VCaP (cell line): ENCODE results near the gene RAB36.
"Not testable (repeated sequence)": the region's sequence is repeated elsewhere in the genome, so short reads cannot be mapped to it uniquely, and the experiment has no call there.

ENCODE experiments used
- H3K27ac ChIP-seq: fragments of 450-650 bp; 2 replicates; pipeline ENCODE4 v1.5.1; 2017
- CTCF ChIP-seq: fragments of 450-650 bp; conservative IDR thresholded peaks from 2 replicates; pipeline ENCODE4 v1.5.1; 2017; ENCODE audit warnings: mild to moderate bottlenecking, moderate library complexity

The RAB36 gene

GRCh38 chr22:23128269-23129108, 16.8 kb upstream of the RAB36 start:
- no peak overlapping the region for H3K27ac ChIP-seq
- TF ChIP-seq CTCF = peak; percentile 80

- TF ChIP-seq CTCF = no peak
Observed at GRCh38 chr22:23129149-23129548, 16.1 kb upstream of the RAB36 start.

GRCh38 chr22:23130697-23131096, 14.6 kb upstream of the RAB36 start:
- TF ChIP-seq CTCF = no peak
- H3K27ac ChIP-seq = no peak overlapping the region

More at GRCh38 chr22:23129149-23129548, 16.1 kb upstream of the RAB36 start:
- H3K27ac ChIP-seq = no peak overlapping the region

DNA sequence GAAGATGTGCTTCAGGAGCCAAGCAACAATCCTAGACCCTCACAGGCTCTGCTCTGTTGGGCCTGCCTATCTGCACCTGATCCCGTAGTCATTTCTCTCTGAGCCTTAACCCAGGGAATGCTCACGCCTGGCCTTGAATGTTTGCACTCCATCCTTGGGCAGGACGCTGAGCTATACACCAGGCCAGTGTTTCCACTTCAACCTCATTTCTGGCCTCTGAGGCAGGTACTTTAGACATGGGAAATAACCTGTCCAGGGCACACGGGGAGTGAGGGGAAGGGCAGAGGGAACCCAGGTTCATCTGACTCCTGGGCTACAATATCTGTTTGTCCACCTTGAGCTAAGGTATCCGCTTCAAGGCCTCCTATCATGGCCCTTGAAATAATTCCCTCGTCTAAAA, 13.3 kb upstream of the RAB36 start:
- TF ChIP-seq CTCF = no peak
- H3K27ac ChIP-seq = no peak overlapping the region

DNA sequence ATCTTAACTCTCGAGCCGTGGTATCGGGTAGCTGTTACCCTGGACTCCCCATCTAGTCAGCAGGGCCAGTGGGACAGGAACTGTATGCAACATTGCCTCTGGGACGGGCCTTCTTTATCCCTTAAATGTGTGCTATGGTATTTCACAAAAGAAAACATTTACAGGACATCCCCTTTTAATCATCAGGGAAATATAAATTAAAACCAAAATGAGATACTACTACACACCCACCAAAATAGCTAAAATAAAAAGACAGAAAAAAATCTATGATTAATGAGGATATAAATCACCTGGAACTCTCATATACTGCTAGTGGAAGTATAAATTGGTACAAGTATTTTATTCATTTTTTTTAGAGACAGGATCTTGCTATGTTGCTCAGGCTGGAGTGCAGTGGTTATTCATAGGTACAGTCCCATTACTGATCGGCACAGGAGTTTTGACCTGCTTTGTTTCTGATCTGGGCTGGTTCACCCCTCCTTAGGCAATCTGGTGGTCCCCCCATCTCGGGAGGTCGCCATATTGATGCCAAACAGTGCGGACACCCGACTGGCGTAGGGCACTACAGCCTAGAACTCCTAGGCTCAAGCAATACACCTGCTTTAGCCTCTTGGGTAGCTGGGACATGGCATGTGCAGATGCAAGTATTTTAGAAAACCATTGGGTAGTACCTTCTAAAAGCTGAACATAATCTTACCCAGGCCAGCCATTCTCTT, 12.7 kb upstream of the RAB36 start:
- TF ChIP-seq CTCF = no peak
- no peak overlapping the region for H3K27ac ChIP-seq

DNA sequence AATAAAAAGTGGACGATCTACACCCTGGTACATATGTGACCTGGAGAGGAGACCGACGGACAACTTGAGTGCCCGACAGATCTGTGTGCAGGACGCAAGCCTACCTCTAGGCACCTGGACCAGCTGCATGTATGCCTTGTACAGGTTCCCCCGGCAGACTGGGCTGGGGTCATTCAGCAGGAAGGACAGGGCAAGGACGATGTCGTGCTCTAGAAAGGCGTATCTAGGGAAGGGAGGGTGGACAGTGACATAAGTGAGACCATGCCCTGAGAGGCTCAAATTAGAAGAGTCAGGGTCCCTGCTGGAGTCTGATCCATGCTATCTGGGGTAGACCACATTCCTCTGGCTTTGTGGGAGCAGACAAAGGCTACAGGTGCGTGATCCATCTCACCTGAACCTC, 11.4 kb upstream of the RAB36 start:
- no peak overlapping the region for H3K27ac ChIP-seq
- no peak for TF ChIP-seq CTCF

DNA sequence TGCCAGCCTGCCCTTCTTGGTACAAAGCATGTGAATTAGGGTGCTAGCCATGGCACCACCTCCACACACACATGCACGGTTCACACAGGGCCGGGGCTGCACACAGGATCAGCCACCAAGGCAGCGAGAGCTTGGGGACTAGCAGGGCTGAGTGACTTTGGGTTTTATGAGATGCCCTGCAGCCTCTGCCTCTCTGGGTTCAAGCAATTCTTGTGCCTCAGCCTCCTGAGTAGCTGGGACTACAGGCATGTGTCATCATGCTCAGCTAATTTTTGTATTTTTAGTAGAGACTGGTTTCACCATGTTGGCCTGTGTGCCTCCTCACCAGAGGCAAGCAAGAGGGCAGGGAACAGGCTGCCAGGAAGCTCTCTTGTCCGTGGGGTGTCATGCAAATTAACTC, 8.3 kb upstream of the RAB36 start:
- not testable (repeated sequence) for H3K27ac ChIP-seq

DNA sequence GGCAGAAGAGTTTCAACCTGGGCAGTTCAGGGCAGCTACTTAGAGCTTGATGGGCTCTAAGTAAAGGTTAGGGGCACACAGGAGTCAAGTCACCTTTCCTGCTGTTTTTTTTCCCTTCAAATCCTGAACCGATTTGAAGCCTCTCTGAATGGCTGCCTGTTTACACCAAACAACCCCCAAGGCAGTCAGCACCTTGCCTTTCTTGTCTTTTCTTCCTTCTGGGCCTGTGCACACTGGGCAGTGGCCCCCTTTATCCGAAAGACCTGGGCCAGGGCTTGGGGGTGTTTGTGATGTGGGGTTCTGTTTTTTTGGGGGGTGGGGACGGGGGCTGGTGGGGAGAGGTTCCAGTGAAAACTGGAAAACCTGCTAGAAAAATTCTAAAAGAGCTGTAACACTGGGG, 7.8 kb upstream of the RAB36 start:
- H3K27ac ChIP-seq = no peak overlapping the region
- no peak for TF ChIP-seq CTCF
